H1 (cell line): ENCODE data around the gene PVALB. TPM values are rescaled to one million over a fixed set of nuclear protein-coding genes. Genes with fewer than 3 reads are reported as not detected.

Experiments
- CTCF ChIA-PET: fragments of 300-600 bp; sonication (Branson Sonifier 250); formaldehyde crosslinking; loops from one replicate; lab custom pipeline; 2021; ENCODE audit not compliant: partially characterized antibody; lab: Charles Lee
- POLR2A ChIA-PET: fragments of 300-600 bp; sonication (Branson Sonifier 250); formaldehyde crosslinking; loops from one replicate; lab custom pipeline; 2021; ENCODE audit warnings: inconsistent platforms; ENCODE audit not compliant: partially characterized antibody; lab: Charles Lee
- DNase-seq, 2 experiments: peaks; one replicate each; pipeline versions ENCODE4 v3.0.0 to v3.0.0-alpha.2; 2010 to 2022; ENCODE audit warnings: low spot score in 2 of 2, low read depth in 1 of 2, mixed read lengths in 1 of 2
- FAIRE-seq: peaks from 2 replicates; lab custom pipeline; 2011; peaks lifted over from hg19 to GRCh38; lab: Jason Lieb, UNC
- H2AFZ ChIP-seq: 2 replicates; pipeline ENCODE4 v1.8.1; 2012; ENCODE audit warnings: low read length, inconsistent platforms
- H2AK5ac ChIP-seq: 2 replicates; pipeline ENCODE4 v1.6.1; 2013; ENCODE audit warnings: low read depth, low read length
- H2BK120ac ChIP-seq: replicated peaks from 2 replicates; pipeline ENCODE3; 2013; ENCODE audit warnings: low read depth, low read length, inconsistent platforms
- H2BK12ac ChIP-seq: 2 replicates; pipeline ENCODE4 v1.6.1; 2013; ENCODE audit warnings: low read depth, low read length
- H2BK15ac ChIP-seq: 2 replicates; pipeline ENCODE4 v1.6.1; 2013; ENCODE audit warnings: low read length
- H2BK20ac ChIP-seq: 2 replicates; pipeline ENCODE4 v1.6.1; 2013; ENCODE audit warnings: low read length
- H2BK5ac ChIP-seq: 2 replicates; pipeline ENCODE4 v1.6.1; 2013; ENCODE audit warnings: low read depth, low read length
- H3K14ac ChIP-seq: 2 replicates; pipeline ENCODE4 v1.6.1; 2013; ENCODE audit warnings: inconsistent platforms; ENCODE audit not compliant: insufficient read length
- H3K18ac ChIP-seq: 2 replicates; pipeline ENCODE4 v1.6.1; 2013; ENCODE audit warnings: low read length; ENCODE audit errors: extremely low read depth
- H3K23ac ChIP-seq: 2 replicates; pipeline ENCODE4 v1.6.1; 2013; ENCODE audit warnings: inconsistent platforms; ENCODE audit not compliant: insufficient read length
- H3K23me2 ChIP-seq: 2 replicates; pipeline ENCODE4 v1.6.1; 2013; ENCODE audit warnings: low read depth, low read length
- H3K27ac ChIP-seq: 2 replicates; pipeline ENCODE4 v1.6.1; 2011; ENCODE audit warnings: low read depth, low read length, inconsistent platforms
- H3K27me3 ChIP-seq, 4 experiments: replicated peaks in 1 of 4; 1 replicate in 1 of 4; 2 replicates in 3 of 4; pipeline versions ENCODE4 v1.6.1 to v1.8.1; 2011 to 2013; ENCODE audit warnings: low read length in 3 of 4, mild to moderate bottlenecking in 3 of 4, inconsistent platforms in 2 of 4, mixed read lengths in 2 of 4, moderate library complexity in 1 of 4; ENCODE audit not compliant: control insufficient read depth in 3 of 4, insufficient read depth in 3 of 4; ENCODE audit errors: extremely low read depth in 1 of 4
- H3K36me3 ChIP-seq, 4 experiments: 2 replicates each; pipeline versions ENCODE4 v1.6.1 to v1.8.1; 2011 to 2013; ENCODE audit warnings: mild to moderate bottlenecking in 4 of 4, low read length in 3 of 4, moderate library complexity in 2 of 4, control low read depth in 1 of 4, inconsistent platforms in 1 of 4; ENCODE audit not compliant: insufficient read depth in 4 of 4, control insufficient read depth in 2 of 4
- H3K4ac ChIP-seq: replicated peaks from 2 replicates; pipeline ENCODE3; 2013; ENCODE audit warnings: low read length, low read depth, mixed read lengths, inconsistent platforms; ENCODE audit not compliant: insufficient read length
- H3K4me1 ChIP-seq, 4 experiments: replicated peaks in 1 of 4; 1 replicate in 1 of 4; 2 replicates in 3 of 4; pipeline versions ENCODE4 v1.6.1 to v1.8.1; 2011 to 2013; ENCODE audit warnings: low read length in 3 of 4, inconsistent platforms in 2 of 4, mixed read lengths in 1 of 4; ENCODE audit not compliant: insufficient read depth in 4 of 4, control insufficient read depth in 3 of 4
- H3K4me2 ChIP-seq, 2 experiments: 2 replicates each; pipeline versions ENCODE4 v1.6.1 to v1.8.1; 2011 to 2013; ENCODE audit warnings: low read depth in 2 of 2, low read length in 2 of 2, control low read depth in 1 of 2, inconsistent platforms in 1 of 2, mild to moderate bottlenecking in 1 of 2; ENCODE audit not compliant: insufficient read depth in 1 of 2
- H3K4me3 ChIP-seq, 4 experiments: fragments of 200-600, 300-600 bp in 1 of 4; sonication (generic), shearing (Covaris generic), sonication (Bioruptor Twin) in 1 of 4; 2 replicates each; pipeline versions ENCODE4 v1.5.1 to v1.8.1; 2011 to 2016; ENCODE audit warnings: low read length in 4 of 4, low read depth in 3 of 4, control low read depth in 2 of 4, inconsistent platforms in 2 of 4, mild to moderate bottlenecking in 2 of 4, mixed read lengths in 1 of 4, moderate library complexity in 1 of 4; ENCODE audit not compliant: insufficient read depth in 2 of 4; ENCODE audit errors: extremely low read depth in 1 of 4
- H3K56ac ChIP-seq: replicated peaks from 2 replicates; pipeline ENCODE3; 2013; ENCODE audit warnings: low read depth, mild to moderate bottlenecking, mixed read lengths, low read length, inconsistent platforms; ENCODE audit not compliant: insufficient read length
- H3K79me1 ChIP-seq: 2 replicates; pipeline ENCODE4 v1.6.1; 2013; ENCODE audit warnings: low read depth, low read length, control low read depth
- H3K79me2 ChIP-seq, 2 experiments: 2 replicates each; pipeline versions ENCODE4 v1.6.1 to v1.8.1; 2012 to 2013; ENCODE audit warnings: low read length in 2 of 2, mild to moderate bottlenecking in 2 of 2, inconsistent platforms in 1 of 2; ENCODE audit not compliant: insufficient read depth in 2 of 2, control insufficient read depth in 1 of 2
- H3K9ac ChIP-seq, 4 experiments: replicated peaks in 1 of 4; 1 replicate in 1 of 4; 2 replicates in 3 of 4; pipeline versions ENCODE4 v1.6.1 to v1.8.1; 2011 to 2013; ENCODE audit warnings: low read depth in 3 of 4, low read length in 3 of 4, control low read depth in 2 of 4, mild to moderate bottlenecking in 2 of 4, moderate library complexity in 2 of 4, inconsistent platforms in 1 of 4; ENCODE audit errors: extremely low read depth in 1 of 4
- H3K9me3 ChIP-seq, 2 experiments: 2 replicates each; pipeline versions ENCODE4 v1.6.1 to v1.8.1; 2012 to 2013; ENCODE audit warnings: mild to moderate bottlenecking in 2 of 2, moderate library complexity in 2 of 2, control low read depth in 1 of 2, inconsistent platforms in 1 of 2, low read depth in 1 of 2, low read length in 1 of 2, mixed read lengths in 1 of 2; ENCODE audit not compliant: insufficient read depth in 2 of 2
- H4K20me1 ChIP-seq, 2 experiments: replicated peaks in 1 of 2; 2 replicates each; pipeline versions ENCODE3 to v1.8.1; 2011 to 2013; ENCODE audit warnings: inconsistent platforms in 2 of 2, low read length in 2 of 2, mild to moderate bottlenecking in 1 of 2; ENCODE audit not compliant: insufficient read depth in 2 of 2, control insufficient read depth in 1 of 2
- H4K5ac ChIP-seq: 2 replicates; pipeline ENCODE4 v1.6.1; 2013; ENCODE audit warnings: low read length, low read depth, mixed read lengths, inconsistent platforms; ENCODE audit not compliant: insufficient read length
- H4K8ac ChIP-seq: 2 replicates; pipeline ENCODE4 v1.8.0; 2013; ENCODE audit warnings: mild to moderate bottlenecking, moderate library complexity, low read length, inconsistent platforms; ENCODE audit not compliant: insufficient read depth; ENCODE audit errors: extremely low read depth
- H4K91ac ChIP-seq: replicated peaks from 2 replicates; pipeline ENCODE3; 2013; ENCODE audit warnings: low read length, mixed read lengths, inconsistent platforms; ENCODE audit not compliant: insufficient read length
- CHD2 ChIP-seq: IDR thresholded peaks from 2 replicates; pipeline ENCODE4 v1.6.1; 2012; ENCODE audit warnings: low read length, improper control_type of control experiment
- GABPA ChIP-seq: IDR thresholded peaks from 2 replicates; pipeline ENCODE4 v1.6.1; 2011; ENCODE audit warnings: mild to moderate bottlenecking, low read length, moderate library complexity, borderline replicate concordance; ENCODE audit not compliant: insufficient read depth
- HDAC6 ChIP-seq: IDR thresholded peaks from one replicate; pipeline ENCODE4 v1.7.1; 2012; ENCODE audit warnings: low read depth, mild to moderate bottlenecking, inconsistent platforms, low read length, moderate library complexity
- KDM4A ChIP-seq: IDR thresholded peaks from one replicate; pipeline ENCODE4 v1.7.1; 2012; ENCODE audit warnings: low read depth, mild to moderate bottlenecking, moderate library complexity, low read length, inconsistent platforms; ENCODE audit not compliant: severe bottlenecking
- KDM5A ChIP-seq: fragments of 200-600 bp; IDR thresholded peaks from 2 replicates; pipeline ENCODE4 v1.7.1; 2012; ENCODE audit warnings: mild to moderate bottlenecking, low read length, inconsistent platforms, mixed read lengths
- POLR2A ChIP-seq, 2 experiments: IDR thresholded peaks; 1 replicate in 1 of 2; 2 replicates in 1 of 2; pipeline ENCODE4 v1.6.1; 2011; ENCODE audit warnings: low read depth in 2 of 2, low read length in 2 of 2, mild to moderate bottlenecking in 2 of 2; ENCODE audit errors: control extremely low read depth in 1 of 2
- POU5F1 ChIP-seq: IDR thresholded peaks from 2 replicates; pipeline ENCODE4 v1.6.1; 2011; ENCODE audit warnings: low read depth, mild to moderate bottlenecking, low read length, moderate library complexity
- SIRT6 ChIP-seq: IDR thresholded peaks from one replicate; pipeline ENCODE4 v1.7.1; 2012; ENCODE audit warnings: low read length, inconsistent platforms
- TAF7 ChIP-seq: optimal IDR thresholded peaks from 2 replicates; pipeline ENCODE3; 2011; ENCODE audit warnings: low read depth, mild to moderate bottlenecking, inconsistent platforms, low read length, moderate library complexity, borderline replicate concordance
- YY1 ChIP-seq: IDR thresholded peaks from 2 replicates; pipeline ENCODE4 v1.6.1; 2011; ENCODE audit warnings: low read depth, mild to moderate bottlenecking, low read length
- WGBS, 2 experiments: shearing (Covaris generic) in 1 of 2; methylation state at CpG; one replicate each; pipeline versions ENCODE4 v1.1.6 to v1.1.7; 2013 to 2015; ENCODE audit warnings: low lambda C conversion rate in 2 of 2, mixed read lengths in 2 of 2, inconsistent platforms in 1 of 2, low coverage in 1 of 2, missing lambda C conversion rate in 1 of 2; ENCODE audit not compliant: insufficient replicate concordance in 2 of 2, insufficient coverage in 1 of 2, insufficient read length in 1 of 2; ENCODE audit errors: extremely low coverage in 1 of 2, missing lambda C conversion rate in 1 of 2; 5-methylcytosine and 5-hydroxymethylcytosine counted together
- polyA plus RNA-seq, 7 experiments: library from polyadenylated mRNA; depleted of rRNA in 3 of 7; stranded (reverse) in 5 of 7; unstranded in 2 of 7; fragments of >200 nt in 5 of 7; fragments of 200-250 nt in 2 of 7; gene quantifications; 1 replicate in 5 of 7; 2 replicates in 1 of 7; 4 replicates in 1 of 7; pipeline versions ENCODE4 v1.2.1 to v1.2.3, GENCODE V29; 2011 to 2013; ENCODE audit warnings: missing spikeins in 2 of 7, mixed read lengths in 2 of 7
- total RNA-seq: library from RNA; stranded (reverse); fragmentation: NEBNext Ultra II Directional; extraction: Animal tissue kit (Norgen Biotek cat#: 25700); gene quantifications from 2 replicates; pipeline ENCODE4 v1.2.1, GENCODE V29; 2021
- TF ChIP-seq, protein P1 (sequence below): IDR thresholded peaks from 2 replicates; pipeline ENCODE4 v1.6.1; 2011; ENCODE audit warnings: low read length, improper control_type of control experiment
- TF ChIP-seq, protein P2 (sequence below): IDR thresholded peaks from 2 replicates; pipeline ENCODE4 v1.6.1; 2012; ENCODE audit warnings: low read length, inconsistent platforms

Gene PVALB
- total and polyA plus RNA-seq, 2 of the 8 experiments (the other 6 are each of a cell fraction or from before 2014, with no cell fraction given): 1.7 to 5.4 TPM

DNA sequence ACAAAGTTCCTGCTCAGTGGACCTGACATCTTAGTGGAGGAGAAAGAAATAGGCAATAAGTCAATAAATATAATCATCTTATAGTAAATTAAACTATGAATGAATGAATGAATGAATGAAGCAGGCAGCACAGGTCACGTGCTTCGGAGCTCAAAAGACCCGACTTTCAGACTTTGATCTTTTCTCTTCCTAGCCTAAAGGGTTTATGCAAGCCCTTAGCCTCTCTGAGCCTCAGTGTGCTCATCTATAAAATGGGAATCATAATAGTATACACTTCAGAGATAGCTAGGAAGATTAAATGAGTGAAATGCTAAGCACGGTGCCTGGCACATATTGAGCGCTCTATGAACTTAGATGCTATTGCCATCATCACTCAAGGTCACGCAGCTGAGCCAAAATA is 7.5 kb downstream of the PVALB start:
- Histone ChIP-seq H4K91ac (no peak overlapping the region), H4K20me1 (no peaks in the 10 kb centered on the region), H2AK5ac (no peak overlapping the region), H3K36me3 (no peaks in the 10 kb centered on the region), H4K5ac (no peak overlapping the region), H2BK5ac (no peak overlapping the region), H2BK120ac (no peak overlapping the region), H3K23ac (no peak overlapping the region), H4K8ac (no peak overlapping the region), H2BK15ac (no peak overlapping the region), H3K18ac (no peak overlapping the region), H2BK20ac (no peak overlapping the region), H3K79me1 (no peaks in the 10 kb centered on the region), H2BK12ac (no peak overlapping the region), H3K4me2 (no peak overlapping the region), H3K56ac (no peak overlapping the region), H3K4ac (no peak overlapping the region), H3K23me2 (no peaks in the 10 kb centered on the region; the same call in 1 of the 2 replicates), H3K27me3 (peaks cover 0 to 8% (median 1%) of the 10 kb centered on the region in 4 experiments; a peak in 2 of 7 replicates), H3K14ac (no peak overlapping the region), H3K4me3 (no peak overlapping the region), H2AFZ (no peak overlapping the region), H3K9ac (no peak overlapping the region), H3K79me2 (no peaks in the 10 kb centered on the region), H3K9me3 (no peaks in the 10 kb centered on the region), H3K4me1 (peaks cover 0 to 9% (median 0%) of the 10 kb centered on the region in 4 experiments; a peak in 4 of 7 replicates), H3K27ac (no peak overlapping the region)
- CTCF ChIA-PET: interaction anchor here (1.0 to 2.3 kb wide), 3 partner anchors 13 to 46 kb away, joined by 3 to 10 read pairs (median 3); no protein-coding TSS in a partner anchor
- WGBS, 2 experiments: 89% methylated on average over 6 of the region's 6 CpGs; no CpG with 5 or more reads in 1 of the 2 experiments
- no peak for DNase-seq
- no peak for FAIRE-seq
- POLR2A ChIA-PET: no interaction called here
- TF ChIP-seq TAF7 (no peak), SIRT6 (no peak), KDM5A (no peak), POU5F1 (no peak), POLR2A (IDR thresholded peaks at IDR 0.05; ENCODE audit: control extremely low read depth in 1 of 2, low read depth in 2 of 2, low read length in 2 of 2) (no peak), KDM4A (no peak), YY1 (no peak), HDAC6 (no peak), CHD2 (no peak), GABPA (no peak)
- TF ChIP-seq, protein P1, sequence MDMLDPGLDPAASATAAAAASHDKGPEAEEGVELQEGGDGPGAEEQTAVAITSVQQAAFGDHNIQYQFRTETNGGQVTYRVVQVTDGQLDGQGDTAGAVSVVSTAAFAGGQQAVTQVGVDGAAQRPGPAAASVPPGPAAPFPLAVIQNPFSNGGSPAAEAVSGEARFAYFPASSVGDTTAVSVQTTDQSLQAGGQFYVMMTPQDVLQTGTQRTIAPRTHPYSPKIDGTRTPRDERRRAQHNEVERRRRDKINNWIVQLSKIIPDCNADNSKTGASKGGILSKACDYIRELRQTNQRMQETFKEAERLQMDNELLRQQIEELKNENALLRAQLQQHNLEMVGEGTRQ: no peak
- TF ChIP-seq, protein P2, sequence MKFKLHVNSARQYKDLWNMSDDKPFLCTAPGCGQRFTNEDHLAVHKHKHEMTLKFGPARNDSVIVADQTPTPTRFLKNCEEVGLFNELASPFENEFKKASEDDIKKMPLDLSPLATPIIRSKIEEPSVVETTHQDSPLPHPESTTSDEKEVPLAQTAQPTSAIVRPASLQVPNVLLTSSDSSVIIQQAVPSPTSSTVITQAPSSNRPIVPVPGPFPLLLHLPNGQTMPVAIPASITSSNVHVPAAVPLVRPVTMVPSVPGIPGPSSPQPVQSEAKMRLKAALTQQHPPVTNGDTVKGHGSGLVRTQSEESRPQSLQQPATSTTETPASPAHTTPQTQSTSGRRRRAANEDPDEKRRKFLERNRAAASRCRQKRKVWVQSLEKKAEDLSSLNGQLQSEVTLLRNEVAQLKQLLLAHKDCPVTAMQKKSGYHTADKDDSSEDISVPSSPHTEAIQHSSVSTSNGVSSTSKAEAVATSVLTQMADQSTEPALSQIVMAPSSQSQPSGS: no peak
